Measurements from ENCODE around the gene MCL1.
A peak's percentile ranks its signal among the peaks of the same experiment; 100 is the strongest.
"Not testable (repeated sequence)": the region's sequence is repeated elsewhere in the genome, so short reads cannot be mapped to it uniquely, and the experiment has no call there.

Gene MCL1

GRCh38 chr1:150574260-150575071 lies 4.9 kb downstream of the MCL1 start:
- no peak for DNase-seq
- intact Hi-C loops (cut with DNase I): no loop called here

- intact Hi-C loops (cut with DNase I): not testable (repeated sequence)
- DNase-seq: peak in 1 of 10 donors; percentile 34
Observed at GRCh38 chr1:150573648-150574071, 5.8 kb downstream of the MCL1 start.

- no peak for DNase-seq
- intact Hi-C loops (cut with DNase I): no loop called here
Observed at GRCh38 chr1:150572918-150573647, 6.3 kb downstream of the MCL1 start.

GRCh38 chr1:150568594-150568966 lies 10.8 kb downstream of the MCL1 start:
- intact Hi-C loops (cut with DNase I): no loop called here
- no peak for DNase-seq

DNA sequence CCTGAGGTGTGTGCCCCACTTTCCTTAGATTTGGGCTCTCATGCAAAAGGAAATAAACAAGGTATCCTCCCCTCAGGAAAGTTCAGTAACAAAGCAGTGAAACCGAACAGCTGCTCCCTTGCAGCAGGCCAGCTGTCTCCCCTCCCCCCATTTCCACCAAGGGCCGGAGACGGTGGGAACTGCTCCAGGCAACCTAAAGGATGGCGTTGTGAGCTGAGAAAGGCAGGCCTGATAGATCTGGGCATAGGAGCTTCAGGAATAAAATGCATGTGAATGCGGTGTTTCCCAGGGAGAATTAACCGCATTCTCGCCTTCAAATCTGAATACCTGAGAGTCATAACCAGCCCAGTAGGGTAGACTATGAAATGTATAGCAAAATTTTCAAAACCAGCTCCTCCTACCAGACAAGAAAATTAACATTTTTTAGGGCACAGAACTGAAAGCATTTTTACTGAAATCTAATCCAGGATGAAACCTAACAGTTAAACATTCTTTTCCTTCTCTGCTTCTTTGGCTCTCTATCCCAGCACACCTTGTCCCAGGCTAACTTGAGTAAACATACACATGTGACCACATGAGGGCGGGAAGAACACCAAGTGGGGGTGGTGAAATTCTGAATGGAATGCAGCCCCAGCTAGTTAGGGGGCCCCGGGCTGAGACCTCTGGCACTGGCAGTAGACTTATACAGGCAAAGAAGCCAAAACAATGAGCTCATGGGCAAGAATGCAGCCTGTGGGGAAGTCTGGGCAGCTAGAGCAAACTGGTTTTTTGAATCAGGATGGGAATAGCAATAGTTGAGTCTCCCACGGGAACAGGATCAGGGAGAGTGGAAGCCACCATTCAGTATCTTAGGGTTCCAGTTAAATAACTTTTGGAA lies 11.5 kb downstream of the MCL1 start:
- DNase-seq: peak in 4 of 10 donors; percentile 25 to 85 (median 46)
- intact Hi-C loops (cut with DNase I): no loop called here

GRCh38 chr1:150567341-150567716 lies 12.1 kb downstream of the MCL1 start:
- peak in 1 of 10 donors; percentile 32 for DNase-seq
- intact Hi-C loops (cut with DNase I): no loop called here

DNA sequence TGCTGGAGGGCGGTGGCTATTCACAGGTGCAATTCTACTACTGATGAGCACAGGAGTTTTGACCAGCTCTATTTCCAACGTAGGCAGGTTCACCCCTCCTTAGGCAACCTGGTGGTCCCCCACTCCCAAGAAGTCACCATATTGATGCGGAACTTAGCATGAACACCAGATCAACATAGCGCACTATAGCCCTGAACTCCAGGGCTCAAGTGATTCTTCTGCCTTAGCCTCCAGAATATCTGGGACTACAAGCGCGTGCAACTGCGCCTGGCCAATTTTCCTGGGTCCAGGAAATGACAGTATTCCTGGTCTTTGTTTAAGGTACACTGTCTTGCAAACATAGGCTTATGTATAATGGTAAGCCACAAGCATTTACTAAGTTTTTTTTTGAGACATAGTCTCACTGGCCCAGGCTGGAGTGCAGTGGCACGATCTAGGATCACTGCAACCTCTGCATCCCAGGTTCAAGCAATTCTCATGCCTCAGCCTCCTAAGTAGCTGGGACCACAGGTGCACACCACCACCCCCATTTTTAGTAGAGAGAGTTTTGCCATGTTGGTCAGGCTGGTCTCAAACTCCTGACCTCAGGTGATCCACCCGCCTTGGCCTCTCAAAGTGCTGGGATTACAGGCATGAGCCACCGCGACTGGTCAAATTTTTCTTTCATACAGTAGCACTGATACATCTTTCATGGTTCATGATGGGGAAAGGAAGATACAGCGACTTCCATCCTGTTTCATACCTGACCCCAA lies 12.6 kb downstream of the MCL1 start:
- intact Hi-C loops (cut with DNase I): no loop called here
- peak in 1 of 10 donors; percentile 55 for DNase-seq

DNA sequence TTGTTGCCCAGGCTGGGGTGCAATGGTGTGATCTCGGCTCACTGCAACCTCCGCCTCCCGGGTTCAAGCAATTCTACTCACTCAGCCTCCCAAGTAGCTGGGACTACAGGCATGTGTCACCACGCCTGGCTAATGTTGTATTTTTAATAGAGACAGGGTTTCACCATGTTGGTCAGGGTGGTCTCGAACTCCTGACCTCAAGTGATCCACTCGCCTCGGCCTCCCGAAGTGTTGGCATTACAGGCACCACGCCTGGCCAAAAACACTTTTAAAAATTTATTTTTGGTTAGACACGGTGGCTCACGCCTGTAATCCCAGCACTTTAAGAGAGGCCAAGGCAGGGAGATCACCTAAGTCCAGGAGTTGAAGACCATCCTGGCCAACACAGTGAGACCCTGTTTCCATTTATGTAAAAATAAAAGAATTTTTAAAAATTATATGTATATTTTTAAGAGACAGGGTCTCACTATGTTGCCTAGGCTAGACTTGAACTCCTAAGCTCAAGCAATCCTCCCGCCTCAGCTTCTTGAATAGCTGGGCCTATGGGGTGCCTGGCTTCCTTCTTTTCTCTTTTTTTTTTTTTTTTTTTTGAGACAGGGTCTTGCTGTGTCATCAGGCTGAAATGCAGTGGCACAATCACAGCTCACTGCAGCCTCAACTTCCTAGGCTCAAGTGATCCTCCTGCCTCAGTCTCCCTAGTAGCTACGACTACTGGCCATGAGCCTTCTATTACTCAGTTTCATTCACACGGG lies 14.0 kb downstream of the MCL1 start:
- DNase-seq; intact Hi-C loops (cut with DNase I): not testable (repeated sequence)

DNA sequence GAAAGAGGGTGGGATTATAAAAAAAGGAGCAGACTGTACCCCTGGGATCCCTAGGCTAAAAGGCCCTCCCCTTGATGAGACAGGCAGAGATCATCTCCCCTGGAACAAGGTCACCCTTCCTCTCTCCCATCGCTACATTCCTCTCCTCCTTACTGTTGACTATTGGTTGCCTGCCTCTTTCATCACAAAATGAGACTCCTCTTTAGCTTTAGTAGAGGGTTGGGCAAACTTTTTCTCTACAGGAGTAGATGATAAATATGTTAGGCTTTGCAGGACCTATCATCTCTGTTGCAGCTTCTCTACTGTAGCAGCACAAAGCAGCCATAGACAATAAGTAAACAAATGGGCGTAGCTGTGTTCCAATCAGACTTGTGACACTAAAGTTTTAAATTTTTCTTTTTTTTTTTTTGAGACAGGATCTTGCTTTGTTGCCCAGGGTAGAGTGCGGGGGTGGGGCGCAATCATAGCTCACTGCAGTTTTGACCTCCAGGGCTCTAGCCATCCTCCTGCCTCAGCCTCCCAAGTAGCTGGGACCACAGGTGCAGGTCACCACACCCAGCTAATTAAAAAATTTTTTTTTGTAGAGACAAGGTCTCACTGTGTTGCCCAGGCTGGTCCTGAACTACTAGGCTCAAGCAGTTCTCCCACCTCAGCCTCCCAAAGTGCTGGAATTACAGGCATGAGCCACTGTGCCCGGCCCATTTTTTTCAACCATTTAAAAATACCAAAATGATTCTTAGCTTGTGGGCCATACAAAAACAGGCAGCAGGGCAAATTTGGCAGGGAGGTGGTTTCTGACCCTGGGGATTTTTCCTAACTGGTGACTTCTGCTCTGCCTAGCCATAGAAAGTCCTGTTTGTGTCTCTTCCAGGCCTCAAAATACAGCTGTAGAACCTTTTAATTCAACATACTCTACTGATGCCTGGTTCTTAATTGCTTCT lies 15.1 kb downstream of the MCL1 start:
- DNase-seq: peak in 1 of 10 donors; percentile 62
- intact Hi-C loops (cut with DNase I): no loop called here

DNA sequence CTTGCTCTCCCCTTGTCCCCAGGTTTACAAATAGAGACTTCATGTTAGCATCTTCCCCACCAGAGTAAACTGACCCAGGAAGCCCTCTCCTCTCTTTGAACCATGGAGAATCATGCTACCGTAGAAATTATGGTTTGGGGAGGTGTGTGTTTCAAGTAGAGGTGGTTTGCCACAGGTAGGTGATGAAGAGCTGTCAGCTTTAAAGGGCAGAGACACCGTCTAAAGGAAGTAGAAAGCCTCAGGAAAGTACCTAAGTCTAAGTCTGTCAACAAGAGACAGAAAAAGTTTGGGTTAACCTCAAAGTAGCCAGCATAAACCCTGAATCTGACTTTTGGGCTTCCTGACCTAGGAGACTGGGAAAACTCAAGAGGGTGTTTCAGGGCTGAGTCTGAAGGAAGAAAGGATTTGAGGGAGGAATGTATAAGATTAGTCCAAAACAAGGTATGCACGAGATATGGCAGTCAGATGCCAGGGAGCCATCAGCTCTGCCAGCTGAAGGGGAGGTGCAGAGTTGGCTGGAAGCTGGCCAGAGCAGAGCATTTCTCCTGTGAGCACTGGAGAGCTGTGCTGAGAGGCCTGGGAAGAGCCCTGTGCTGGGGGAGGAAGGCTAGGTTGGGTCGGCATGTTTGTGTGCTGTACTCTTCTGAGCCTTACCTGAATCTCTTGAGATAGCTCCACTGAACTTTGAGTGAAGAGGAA lies 15.9 kb downstream of the MCL1 start:
- intact Hi-C loops (cut with DNase I): no loop called here
- peak in 1 of 10 donors; percentile 67 for DNase-seq

DNA sequence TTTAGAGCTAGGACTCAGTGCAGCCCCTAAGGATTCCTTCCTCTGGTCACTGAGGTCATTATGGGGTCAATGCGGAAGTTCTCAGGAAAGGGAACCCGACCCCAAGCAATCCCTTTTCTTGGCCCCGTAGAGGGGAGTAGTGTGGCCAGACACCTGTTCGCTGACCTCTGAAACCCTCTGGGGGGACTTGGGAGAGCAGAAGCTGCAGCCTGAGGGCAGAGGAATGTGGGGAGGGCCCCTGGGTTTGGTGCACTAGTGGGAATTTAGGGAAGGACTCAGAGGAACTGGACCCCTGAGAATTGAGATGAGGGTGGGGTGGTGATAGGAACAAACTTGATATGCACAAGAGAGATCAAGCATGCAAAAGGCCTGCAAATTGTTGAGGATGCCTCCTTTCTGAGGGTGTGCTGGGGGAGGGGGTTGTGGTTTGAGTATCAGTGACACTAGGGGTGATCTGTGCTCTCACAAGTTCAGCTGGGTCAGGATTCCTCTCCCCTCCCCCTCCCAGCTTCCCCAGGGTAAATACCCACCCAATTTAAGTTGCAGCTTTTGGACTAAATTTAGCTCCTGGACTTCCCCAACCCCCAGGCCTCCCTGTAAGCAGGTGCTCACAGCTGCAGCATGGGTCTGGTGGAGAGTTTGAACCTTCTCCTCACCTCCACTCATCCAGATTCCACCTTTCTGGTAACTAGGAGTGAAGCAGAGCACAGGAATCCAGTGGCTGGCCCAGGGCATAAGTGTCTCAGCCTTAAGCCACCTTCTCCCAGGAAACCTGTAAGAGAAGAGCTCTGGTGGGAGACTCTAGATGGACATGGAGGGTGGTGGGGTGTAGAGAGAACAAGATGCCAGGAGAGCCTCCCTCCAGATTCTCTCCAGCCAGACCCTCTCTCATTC lies 16.7 kb downstream of the MCL1 start:
- DNase-seq: peak in 1 of 10 donors; percentile 47
- intact Hi-C loops (cut with DNase I): no loop called here

GRCh38 chr1:150561974-150562445 lies 17.4 kb downstream of the MCL1 start:
- DNase-seq: peak in 9 of 10 donors; percentile 57 to 95 (median 75)
- intact Hi-C loops (cut with DNase I): loop anchor here (2.0 kb wide), 1 partner anchor 59 kb away; no protein-coding TSS in a partner anchor

DNA sequence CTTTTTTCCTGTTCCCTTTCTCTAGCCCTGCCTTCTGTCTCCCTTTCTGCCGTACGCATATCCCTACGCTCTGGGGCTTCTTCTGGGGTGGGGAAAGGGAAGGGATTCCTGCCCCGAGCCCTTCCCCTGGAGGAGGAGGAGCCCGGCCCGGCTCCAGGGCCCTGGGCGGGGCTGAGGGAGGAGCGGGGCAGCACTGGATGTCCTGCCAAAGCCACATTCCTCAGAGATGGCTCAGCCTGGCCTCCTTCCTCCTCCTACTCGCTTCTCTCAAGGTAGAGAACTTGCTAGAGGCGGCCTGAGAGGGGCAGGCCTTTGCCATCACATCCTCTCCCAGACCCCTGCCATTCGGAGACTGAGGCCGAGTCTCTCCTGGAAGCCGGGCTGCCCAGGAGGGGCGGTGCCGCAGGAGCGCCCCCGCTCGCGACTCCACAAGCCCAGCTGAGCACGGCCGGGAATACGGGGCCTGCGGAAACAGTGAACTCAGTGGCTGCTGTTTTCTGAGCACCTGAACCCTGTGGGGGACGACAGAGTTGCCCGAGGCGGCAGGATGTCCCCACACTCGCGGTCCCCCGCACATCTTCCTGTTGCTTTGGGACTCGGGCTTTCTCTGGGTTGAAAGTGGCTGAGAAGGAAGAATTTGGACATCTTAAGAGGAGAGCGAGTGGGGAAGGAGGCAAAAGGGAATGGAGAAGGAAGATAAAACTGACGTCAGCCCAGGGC lies 18.0 kb downstream of the MCL1 start:
- peak; percentile 64 to 97 (median 80) for DNase-seq
- intact Hi-C loops (cut with DNase I): loop anchor here (2.0 kb wide), 1 partner anchor 59 kb away; no protein-coding TSS in a partner anchor

- intact Hi-C loops (cut with DNase I): loop anchor here (2.0 kb wide), 1 partner anchor 60 kb away; no protein-coding TSS in a partner anchor
- DNase-seq: peak; percentile 58 to 95 (median 72)
Observed at GRCh38 chr1:150560576-150561253, 18.7 kb downstream of the MCL1 start.

GRCh38 chr1:150560011-150560438 lies 19.4 kb downstream of the MCL1 start:
- peak in 7 of 10 donors; percentile 57 to 92 (median 68) for DNase-seq
- intact Hi-C loops (cut with DNase I): loop anchor here (2.0 kb wide), 1 partner anchor 61 kb away; no protein-coding TSS in a partner anchor

All from posterior cingulate gyrus (tissue), 11 donors.